Globus pallidus (tissue), 1 donor: ENCODE data around the gene LIMS4.
"Not testable (repeated sequence)": the region's sequence is repeated elsewhere in the genome, so short reads cannot be mapped to it uniquely, and the experiment has no call there.

ENCODE experiments used
- DNase-seq: peaks from one replicate; pipeline ENCODE4 v3.0.0-alpha.2; 2015; ENCODE audit warnings: low spot score

LIMS4 gene, protein sequence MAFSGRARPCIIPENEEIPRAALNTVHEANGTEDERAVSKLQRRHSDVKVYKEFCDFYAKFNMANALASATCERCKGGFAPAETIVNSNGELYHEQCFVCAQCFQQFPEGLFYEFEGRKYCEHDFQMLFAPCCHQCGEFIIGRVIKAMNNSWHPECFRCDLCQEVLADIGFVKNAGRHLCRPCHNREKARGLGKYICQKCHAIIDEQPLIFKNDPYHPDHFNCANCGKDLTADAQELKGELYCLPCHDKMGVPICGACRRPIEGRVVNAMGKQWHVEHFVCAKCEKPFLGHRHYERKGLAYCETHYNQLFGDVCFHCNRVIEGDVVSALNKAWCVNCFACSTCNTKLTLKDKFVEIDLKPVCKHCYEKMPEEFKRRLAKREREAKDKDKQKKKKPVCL

DNA sequence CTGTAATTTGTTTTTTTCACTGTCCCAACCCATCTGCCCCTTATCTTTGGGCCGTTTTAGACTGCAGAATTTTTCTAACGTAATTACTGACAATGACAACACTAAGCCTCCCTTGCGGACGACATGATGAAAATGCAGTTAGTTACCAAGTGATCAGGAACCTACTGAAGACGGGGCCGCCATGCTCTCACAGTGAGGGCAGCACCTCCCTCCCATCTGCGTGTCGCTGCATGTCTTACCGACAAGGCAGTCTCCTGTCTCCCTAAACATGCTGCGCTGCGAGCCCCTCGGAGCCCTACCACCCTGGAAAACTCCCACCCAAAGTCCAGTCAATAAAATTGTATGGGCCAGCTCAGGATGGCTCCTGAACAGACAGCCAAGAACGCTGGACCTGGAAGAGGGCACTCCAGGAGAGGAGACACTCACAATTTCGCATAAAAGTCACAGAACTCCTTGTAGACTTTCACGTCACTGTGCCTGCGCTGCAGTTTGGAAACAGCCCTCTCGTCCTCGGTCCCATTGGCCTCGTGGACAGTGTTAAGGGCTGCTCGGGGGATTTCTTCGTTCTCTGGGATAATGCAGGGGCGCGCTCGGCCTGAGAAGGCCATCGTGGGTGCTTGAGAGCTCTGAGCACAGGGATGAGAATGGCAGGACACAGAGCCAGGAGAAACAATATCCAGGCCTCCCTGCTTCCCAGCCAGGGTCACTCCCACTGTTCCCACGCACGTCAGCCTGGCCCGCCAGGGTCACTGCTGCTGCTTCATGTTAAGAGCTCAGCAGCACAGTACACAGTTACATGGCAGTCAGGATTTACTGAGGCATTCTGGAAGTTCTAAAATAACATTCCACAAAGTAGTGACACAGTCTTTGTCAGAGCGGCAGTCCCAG lies at the start of gene LIMS4:
LIMS4 (minus strand) TSS at position 646 of the 888 bp plus-strand sequence; CDS start at position 608, 38 bp downstream.
- not testable (repeated sequence) for DNase-seq

DNA sequence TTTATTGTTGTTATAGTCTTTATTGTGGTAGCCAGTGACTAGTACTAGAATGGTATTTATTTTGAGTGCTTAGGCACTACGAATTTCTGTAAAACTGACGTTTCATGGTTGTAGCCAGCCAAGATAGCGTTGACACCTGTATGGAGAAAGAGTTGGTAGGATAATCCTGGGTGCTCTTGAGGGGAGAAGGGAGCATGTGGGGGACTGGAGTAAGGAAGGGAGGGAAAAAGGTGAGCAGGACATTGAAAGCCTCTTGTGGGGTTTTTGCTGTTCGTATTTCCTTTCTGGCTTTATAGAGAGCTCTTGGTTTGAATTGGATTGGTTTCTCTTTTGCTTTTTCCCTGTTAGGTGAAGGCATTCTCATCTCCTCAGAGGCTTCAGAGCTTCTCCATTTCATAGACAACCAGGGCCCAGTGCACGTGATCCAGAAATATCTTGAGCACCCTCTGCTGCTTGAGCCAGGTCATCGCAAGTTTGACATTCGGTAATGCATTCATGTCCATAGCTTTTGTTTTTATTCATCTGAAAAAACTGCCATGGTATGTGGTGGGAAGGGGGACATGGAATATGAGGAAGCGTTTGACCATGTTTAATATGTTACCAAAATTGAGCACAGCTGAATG lies 27.2 kb upstream of the LIMS4 start:
- not testable (repeated sequence) for DNase-seq

DNA sequence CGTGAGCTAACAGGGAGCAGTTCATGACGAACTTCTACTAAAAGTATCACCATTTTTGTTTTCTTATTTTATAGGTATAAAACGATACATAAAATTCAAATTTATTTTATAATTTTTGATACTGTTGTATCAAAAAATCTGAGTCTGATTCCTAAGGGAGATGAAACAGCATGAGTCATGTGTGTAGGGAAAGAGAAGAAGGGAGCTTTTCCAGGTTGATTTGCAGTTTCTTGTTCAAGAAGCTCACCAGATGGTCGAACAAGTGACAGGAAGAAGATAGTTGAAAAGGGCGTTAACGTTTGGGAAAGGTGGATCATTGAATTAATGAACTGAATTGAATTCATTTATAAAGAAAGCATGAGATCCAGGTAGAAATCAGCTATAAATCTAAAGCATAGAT lies 23.4 kb upstream of the LIMS4 start:
- DNase-seq: not testable (repeated sequence)

DNA sequence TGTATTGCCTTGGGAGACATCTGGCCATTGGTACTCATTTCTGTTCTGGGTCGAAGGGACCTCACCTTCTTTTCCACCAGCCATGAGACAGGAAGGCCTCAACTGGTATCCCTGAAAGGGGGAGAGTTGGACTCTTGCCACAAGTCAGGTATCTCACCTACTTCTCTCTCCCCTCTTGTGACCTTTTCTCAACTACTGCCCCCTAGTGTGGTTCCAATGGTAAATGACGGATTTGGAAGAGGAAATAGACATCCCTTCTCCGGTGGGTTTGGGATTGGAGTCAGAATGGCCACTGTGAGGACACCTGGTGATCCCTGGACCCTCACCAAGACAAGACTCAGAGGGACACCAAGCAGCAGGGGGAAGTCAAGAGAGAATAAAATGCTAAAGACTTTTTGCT lies 21.9 kb upstream of the LIMS4 start:
- not testable (repeated sequence) for DNase-seq

DNA sequence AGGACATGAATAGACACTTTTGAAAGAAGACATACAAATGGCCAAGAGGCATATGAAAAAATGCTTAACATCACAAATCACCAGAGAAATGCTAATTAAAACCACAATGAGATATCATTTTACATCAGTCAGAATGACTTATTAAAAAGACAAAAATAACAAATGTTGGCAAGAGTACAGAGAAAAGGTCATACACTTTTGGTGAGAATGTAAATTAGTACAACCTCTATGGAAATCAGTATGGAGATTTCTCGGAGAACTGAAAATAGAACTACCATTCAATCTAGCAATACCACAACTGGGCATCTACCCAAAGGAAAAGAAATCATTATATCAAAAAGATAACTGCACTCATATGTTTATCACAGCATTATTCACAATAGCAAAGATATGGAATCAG lies 16.4 kb upstream of the LIMS4 start:
- not testable (repeated sequence) for DNase-seq

DNA sequence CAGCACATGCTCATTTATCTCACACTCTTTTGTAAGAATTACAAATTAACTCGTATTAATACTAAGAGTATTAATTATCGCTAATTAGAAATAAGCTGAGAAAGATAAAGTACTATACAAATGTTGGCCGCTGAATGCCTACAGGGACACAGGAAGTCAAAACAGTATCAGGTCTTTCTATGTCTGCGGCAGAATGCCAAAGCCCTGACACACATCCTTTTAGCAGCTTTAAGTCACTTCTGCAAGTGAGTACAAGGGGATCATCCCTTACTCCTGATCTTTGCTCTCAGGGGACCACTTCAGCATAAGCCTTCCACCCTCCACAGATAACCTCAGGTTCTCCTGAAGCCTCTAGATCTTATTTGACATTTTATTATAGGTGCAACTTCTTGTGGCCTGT lies 10.1 kb upstream of the LIMS4 start:
- DNase-seq: not testable (repeated sequence)

DNA sequence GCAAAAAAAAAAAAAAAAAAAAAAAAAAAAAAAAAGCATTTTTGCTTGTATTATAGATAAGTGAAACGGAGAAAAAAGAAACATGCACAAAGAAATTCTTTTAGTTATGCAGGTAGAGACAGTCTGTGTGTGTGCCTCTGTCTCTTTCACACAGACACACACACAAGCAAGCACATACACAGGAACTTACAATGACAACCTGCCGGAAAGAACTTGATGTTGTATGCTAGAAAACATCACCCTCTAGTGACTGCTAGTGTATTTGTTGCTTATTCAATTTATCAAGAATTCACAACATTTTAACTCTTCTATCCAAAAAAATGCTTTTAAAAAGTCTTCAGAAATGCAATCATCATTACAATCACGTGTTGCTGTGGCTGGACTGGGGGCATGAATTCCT lies 8.6 kb upstream of the LIMS4 start:
- not testable (repeated sequence) for DNase-seq

DNA sequence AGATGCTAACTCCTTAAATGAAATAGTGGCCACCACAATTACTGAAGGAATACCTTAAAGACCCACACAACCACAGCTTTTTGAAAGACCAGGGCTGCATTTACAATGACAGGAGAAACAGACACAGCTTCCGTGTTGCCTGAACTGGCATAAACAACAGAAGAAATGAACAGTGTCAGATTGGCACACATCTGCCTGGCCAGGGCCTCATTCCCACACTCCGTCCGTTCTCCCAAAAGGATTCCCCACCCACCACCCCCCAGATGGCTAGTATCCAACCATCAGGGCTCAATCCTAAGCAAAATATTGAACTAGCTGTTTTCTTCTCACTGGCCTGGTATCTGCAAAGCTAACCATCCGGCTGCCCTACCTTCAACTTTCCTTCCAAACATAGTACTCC lies 7.5 kb upstream of the LIMS4 start:
- DNase-seq: not testable (repeated sequence)

DNA sequence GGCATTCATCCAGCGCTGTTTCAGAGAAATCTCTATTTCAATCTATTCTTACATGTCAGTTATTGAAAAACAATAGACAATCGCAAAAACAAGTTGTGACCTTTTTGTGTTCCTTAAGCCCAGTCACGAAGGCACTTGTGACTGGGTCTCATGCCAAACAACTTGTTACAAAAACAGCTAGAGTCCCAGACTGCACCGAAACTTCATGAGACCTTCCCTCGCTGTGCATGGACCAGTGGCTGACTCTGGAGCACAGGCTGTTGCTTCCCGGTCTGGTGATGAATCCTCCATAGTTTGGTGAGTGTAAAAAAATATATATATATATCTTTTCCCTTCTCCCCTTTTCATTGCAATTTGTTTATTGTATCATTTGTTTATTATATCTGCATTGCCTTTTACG lies 4.8 kb upstream of the LIMS4 start:
- DNase-seq: not testable (repeated sequence)

DNA sequence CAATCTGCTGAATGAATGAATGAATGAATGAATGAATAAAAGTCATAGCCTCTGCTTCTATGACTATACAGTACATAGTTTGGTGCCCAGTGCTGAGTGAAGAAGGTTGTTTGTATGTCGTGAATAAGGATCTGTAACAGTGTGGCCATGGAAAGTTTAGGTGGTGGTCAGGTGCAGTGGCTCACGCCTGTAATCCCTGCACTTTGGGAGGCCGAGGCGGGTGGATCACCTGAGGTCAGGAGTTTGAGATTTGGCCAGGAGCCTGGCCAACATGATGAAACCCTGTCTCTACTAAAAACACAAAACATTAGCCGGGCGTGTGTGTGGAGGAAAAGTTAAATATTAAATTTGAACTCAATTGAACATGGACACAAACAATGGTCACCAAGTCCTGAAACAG lies 4.3 kb upstream of the LIMS4 start:
- not testable (repeated sequence) for DNase-seq

DNA sequence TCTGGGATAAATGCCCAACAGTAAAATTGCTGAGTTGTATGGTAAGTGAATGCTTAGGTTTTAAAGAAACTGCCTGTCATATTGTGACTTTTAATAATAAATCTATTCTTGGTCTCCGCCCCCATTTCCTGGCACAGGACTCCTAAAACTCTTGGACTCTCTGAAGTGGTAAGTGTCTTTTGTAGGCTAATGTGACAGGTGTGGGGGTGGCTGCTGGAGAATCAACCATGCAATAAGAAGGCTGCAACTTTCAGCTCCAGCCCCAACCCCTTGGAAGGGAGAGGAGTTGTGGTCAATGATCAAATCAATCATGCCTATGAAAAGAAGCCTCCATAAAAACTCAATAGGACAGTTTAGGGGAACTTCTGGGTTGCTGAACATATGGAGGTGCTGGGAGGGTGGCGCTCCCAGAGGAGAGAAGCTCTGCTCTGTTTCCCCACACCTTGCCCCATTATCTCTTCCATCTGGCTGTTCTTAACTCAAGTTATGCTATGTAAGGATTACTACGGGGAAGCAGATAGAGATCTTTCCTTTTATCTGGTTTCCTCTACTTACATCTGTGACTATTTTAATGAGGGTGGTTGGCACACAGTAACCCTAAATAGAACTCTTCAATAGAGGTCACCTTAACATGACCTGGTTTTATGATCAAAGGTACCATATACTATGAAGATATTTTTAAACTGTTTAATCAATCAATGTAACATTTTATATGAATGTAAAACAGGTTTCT lies 3.2 kb upstream of the LIMS4 start:
- not testable (repeated sequence) for DNase-seq

DNA sequence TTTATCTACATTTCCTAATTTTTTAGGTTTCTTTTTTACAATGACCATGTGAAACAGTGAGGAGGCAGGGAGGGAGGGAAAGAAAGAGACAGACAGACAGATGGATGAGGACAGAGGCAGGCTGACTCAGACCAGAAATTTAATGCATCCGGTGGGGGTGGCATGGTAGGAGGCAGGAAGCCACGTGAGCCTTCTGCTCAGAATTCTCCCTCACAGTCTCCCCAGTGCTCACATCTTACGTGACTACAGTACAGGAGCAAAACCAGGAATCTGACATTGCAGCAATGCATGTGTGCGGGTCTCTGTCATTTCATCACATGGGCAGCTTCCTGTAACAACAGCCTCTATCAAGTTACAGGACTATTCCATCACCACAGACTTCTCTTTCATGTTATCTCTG lies 2.3 kb upstream of the LIMS4 start:
- not testable (repeated sequence) for DNase-seq

DNA sequence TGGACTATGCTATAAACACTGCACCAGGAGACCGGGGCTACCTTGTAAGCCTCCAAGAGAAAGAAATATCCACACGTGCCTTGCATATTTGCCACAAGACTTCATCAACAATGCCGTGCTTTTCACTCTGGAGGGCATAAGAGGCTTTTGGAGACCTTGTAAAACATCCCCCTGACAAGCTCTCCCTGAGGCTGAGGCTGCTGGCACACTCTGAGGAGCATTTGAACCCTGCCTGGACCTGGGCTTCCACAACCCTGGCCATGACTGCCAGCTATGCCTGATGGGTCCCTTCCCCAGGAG lies 393 bp upstream of the LIMS4 start:
- DNase-seq: not testable (repeated sequence)

DNA sequence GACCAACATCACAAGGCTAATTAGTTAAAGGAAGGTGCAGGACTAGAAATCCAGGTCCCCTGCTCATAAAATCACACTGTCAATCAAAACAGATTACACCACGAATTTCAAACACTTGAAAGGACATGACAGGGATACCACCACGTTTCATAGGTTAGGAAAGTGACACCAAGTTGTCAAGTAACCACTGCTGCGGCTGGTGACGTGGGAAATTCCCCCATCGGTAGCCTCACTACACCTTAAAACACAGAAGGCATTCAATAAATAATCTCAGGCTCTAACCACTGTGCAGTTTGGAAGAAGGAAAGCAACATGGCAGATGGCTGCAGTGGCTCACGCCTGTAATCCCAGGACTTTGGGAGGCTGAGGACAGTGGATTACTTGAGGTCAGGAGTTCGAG lies 3.7 kb downstream of the LIMS4 start:
- not testable (repeated sequence) for DNase-seq

DNA sequence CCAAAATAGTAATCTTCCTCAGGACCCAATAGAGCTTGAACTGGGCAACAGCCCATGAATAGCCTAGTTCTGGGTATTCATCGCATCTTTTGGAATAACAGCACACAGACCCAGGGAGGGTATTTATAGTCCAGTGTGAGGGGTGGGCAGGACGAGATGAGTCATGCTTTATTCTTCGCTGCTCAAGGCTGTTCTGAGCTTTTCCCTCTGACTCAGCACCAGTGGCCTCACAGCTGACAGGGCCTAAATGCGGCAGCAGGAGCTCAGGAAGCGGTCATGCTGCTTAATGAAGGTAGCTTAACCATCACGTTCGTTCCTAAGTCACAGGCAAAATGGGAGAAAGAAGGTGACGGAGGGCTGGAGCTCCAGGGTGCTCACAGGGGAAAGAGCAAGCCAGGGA lies 7.3 kb downstream of the LIMS4 start:
- DNase-seq: not testable (repeated sequence)

DNA sequence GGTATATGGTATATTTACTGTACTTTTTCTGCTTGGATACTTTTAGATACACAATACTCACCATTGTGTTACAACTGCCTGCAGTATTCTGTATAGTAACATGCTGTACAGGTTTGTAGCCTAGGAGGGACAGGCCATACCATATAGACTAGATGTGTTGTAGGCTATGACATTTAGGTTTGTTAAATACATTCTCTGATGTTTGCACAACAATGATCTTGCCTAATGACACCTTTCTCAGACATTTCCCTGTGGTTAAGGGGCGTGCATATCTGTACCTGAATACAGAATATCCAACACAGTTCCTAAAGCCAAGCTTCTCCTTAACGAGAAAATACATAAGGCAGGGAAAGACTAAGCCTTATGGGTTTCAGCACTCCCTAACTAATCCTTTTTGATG lies 10.2 kb downstream of the LIMS4 start:
- DNase-seq: not testable (repeated sequence)

DNA sequence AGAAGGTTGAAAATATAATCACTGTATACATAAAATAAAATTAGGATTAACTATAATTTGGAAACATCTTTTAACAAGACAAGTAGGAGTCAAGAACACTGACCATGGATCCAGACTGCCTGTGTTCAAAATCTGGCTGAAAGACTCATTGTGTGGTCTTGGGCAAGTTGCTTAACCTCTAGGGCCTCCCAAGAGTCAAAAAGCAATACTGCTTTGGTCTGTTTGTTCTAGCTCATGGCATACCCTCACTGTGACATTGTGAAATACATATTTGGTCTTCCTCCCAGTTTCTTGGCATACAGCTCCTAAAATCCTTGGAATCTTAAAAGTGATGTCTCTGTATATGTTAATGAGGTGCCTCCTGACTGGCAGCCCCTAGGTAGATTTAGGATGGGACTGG lies 12.3 kb downstream of the LIMS4 start:
- not testable (repeated sequence) for DNase-seq

DNA sequence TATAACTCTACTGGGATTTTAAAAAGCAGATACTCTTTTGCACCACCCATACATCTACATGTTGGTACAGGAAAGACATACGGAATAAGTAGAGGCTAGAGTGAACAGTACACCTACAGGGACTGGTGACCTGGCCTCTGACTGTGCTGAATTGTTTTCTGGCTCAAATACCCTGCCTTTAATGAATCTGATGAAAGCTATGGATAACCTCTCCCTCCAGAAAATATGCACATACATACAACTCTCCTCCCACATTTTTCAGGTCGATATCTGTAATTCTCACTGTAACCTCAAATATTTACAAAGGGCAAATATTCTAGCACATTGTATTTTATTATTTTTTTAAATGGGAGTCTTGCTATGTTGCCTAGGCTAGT lies 15.4 kb downstream of the LIMS4 start:
- DNase-seq: not testable (repeated sequence)

DNA sequence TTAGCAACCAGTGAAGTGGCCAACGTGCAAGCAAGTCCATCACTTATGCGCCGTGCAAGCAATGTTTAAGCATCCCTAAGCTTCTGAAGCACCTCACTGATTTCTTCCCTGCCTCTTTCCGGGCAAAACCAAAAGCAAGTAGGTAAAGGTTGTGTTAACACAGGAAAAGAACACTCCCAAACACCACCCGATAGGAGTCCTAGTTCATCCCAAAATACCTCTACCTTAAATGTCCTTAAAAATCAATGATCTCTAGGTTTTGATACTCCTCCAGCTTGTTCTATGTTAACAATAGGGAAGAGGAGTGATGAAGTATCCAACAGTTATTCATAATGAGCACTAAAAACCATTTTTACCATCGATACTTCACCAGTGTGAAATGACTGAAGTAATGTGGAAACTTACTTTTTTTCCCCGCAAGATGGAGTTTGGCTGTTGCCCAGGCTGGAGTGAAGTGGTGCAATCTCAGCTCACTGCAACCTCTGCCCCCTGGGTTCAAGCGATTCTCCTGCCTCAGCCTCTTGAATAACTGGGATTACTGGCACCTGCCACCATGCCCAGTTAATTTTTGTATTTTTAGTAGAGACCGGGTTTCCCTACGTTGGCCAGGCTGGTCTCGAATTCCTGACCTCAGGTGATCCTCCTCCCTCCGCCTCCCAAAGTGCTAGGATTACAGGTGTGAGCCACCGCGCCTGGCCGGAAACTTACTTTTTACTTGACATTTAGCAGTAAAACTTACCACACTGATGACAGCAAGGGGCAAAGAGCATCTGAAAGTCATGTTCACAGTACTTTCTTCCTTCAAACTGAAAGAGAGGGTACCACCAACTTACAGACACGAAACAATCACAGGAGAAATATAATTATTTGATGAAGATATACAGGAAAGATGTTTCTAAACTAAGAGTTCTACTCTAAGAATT lies 16.1 kb downstream of the LIMS4 start:
- DNase-seq: not testable (repeated sequence)

DNA sequence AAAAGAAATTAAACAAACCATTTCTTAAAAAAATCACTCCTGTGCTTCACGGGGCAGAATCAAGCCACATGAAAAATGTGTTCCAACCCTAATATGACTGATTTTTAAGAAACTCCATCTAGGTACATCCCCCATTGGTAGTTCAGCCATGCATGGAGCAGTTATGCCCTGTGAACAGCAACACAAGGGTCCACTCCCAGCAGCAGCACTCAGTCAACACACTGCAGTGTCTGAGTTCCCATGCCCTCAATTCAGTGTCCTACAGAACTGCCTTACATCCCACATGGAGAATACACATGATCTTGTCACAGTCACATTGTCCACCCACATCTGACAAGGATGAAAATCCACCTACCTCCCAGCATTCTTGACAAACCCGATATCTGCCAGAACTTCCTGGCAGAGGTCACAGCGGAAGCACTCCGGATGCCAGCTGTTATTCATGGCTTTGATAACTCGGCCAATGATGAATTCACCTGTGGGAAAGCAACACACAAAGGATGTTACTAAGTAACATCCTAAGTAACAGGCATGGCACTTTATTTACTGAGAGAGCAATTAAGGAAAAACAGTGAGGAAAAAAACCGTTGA lies 17.4 kb downstream of the LIMS4 start:
- not testable (repeated sequence) for DNase-seq
